SK-N-MC (cell line): ENCODE measurements around the gene COL6A2.
"Not testable (repeated sequence)": the region's sequence is repeated elsewhere in the genome, so short reads cannot be mapped to it uniquely, and the experiment has no call there.

Experiments used
- DNase-seq: peaks from one replicate; pipeline ENCODE4 v3.0.0-alpha.2; 2011; ENCODE audit warnings: low read depth, low spot score
- H3K27ac ChIP-seq: fragments of 200-600 bp; sonication (generic); 2 replicates; pipeline ENCODE4 v1.5.1; 2016; ENCODE audit warnings: mixed run types
- H3K36me3 ChIP-seq: fragments of 200-600 bp; sonication (generic); 2 replicates; pipeline ENCODE4 v1.6.1; 2017; ENCODE audit warnings: antibody characterized with exemption, low read length, mixed read lengths; ENCODE audit not compliant: insufficient read depth
- H3K4me3 ChIP-seq: fragments of 200-600 bp; sonication (generic); 2 replicates; pipeline ENCODE4 v1.5.1; 2016
- H3K9ac ChIP-seq: fragments of 200-600 bp; sonication (generic); 2 replicates; pipeline ENCODE4 v1.8.0; 2017; ENCODE audit warnings: mixed run types, mixed read lengths; ENCODE audit not compliant: insufficient read length
- H3K9me3 ChIP-seq: fragments of 200-600 bp; sonication (generic); 2 replicates; pipeline ENCODE4 v1.6.1; 2017; ENCODE audit warnings: low read depth, mild to moderate bottlenecking, antibody characterized with exemption, low read length, moderate library complexity, mixed read lengths
- EZH2 ChIP-seq: fragments of 200-600 bp; sonication (generic); IDR thresholded peaks from one replicate; pipeline ENCODE4 v1.6.1; 2017; ENCODE audit warnings: antibody characterized with exemption
- FOXP2 ChIP-seq: optimal IDR thresholded peaks from 2 replicates; pipeline ENCODE3; 2011; ENCODE audit warnings: mild to moderate bottlenecking, moderate library complexity; ENCODE audit not compliant: insufficient read depth; ENCODE audit errors: extremely low read length, control extremely low read depth
- POLR2AphosphoS5 ChIP-seq: IDR thresholded peaks from 2 replicates; pipeline ENCODE4 v1.6.1; 2012; ENCODE audit warnings: mild to moderate bottlenecking, low read depth, low read length, borderline replicate concordance

Gene COL6A2

GRCh38 chr21:46160657-46160906 lies 62.7 kb downstream of the COL6A2 start:
- H3K4me3 ChIP-seq: no peak overlapping the region
- no peaks in the 10 kb centered on the region for H3K9me3 ChIP-seq
- H3K36me3 ChIP-seq: no peaks in the 10 kb centered on the region
- no peak for DNase-seq
- H3K9ac ChIP-seq: no peak overlapping the region
- no peak for TF ChIP-seq POLR2AphosphoS5
- no peak for TF ChIP-seq FOXP2
- TF ChIP-seq EZH2: no peak
- H3K27ac ChIP-seq: no peak overlapping the region

GRCh38 chr21:46160907-46161632 lies 63.2 kb downstream of the COL6A2 start:
- Histone ChIP-seq H3K27ac (no peak overlapping the region), H3K36me3 (no peaks in the 10 kb centered on the region), H3K9ac (no peak overlapping the region), H3K4me3 (no peak overlapping the region), H3K9me3 (no peaks in the 10 kb centered on the region)
- no peak for TF ChIP-seq FOXP2
- TF ChIP-seq POLR2AphosphoS5: no peak
- no peak for TF ChIP-seq EZH2
- DNase-seq: no peak

- Histone ChIP-seq H3K36me3 (no peaks in the 10 kb centered on the region), H3K9me3 (no peaks in the 10 kb centered on the region), H3K4me3 (no peak overlapping the region), H3K27ac (no peak overlapping the region), H3K9ac (no peak overlapping the region)
- DNase-seq: no peak
- TF ChIP-seq POLR2AphosphoS5 (no peak), FOXP2 (no peak), EZH2 (no peak)
Measured at GRCh38 chr21:46161633-46162592, 64.0 kb downstream of the COL6A2 start.

- Histone ChIP-seq H3K9ac (no peak overlapping the region), H3K27ac (no peak overlapping the region), H3K4me3 (no peak overlapping the region), H3K9me3 (no peaks in the 10 kb centered on the region), H3K36me3 (no peaks in the 10 kb centered on the region)
- no peak for TF ChIP-seq EZH2
- TF ChIP-seq FOXP2: no peak
- TF ChIP-seq POLR2AphosphoS5: no peak
- no peak for DNase-seq
Measured at GRCh38 chr21:46163380-46163779, 65.5 kb downstream of the COL6A2 start.

GRCh38 chr21:46165098-46165497 lies 67.2 kb downstream of the COL6A2 start:
- Histone ChIP-seq H3K36me3 (no peaks in the 10 kb centered on the region), H3K27ac (no peak overlapping the region), H3K9ac (no peak overlapping the region), H3K9me3 (no peaks in the 10 kb centered on the region), H3K4me3 (no peak overlapping the region)
- TF ChIP-seq FOXP2 (no peak), POLR2AphosphoS5 (no peak), EZH2 (no peak)
- no peak for DNase-seq

- Histone ChIP-seq H3K36me3 (no peaks in the 10 kb centered on the region), H3K4me3 (no peak overlapping the region), H3K9me3 (no peaks in the 10 kb centered on the region), H3K27ac (no peak overlapping the region), H3K9ac (no peak overlapping the region)
- TF ChIP-seq POLR2AphosphoS5 (no peak), FOXP2 (no peak), EZH2 (no peak)
- DNase-seq: no peak
Measured at GRCh38 chr21:46168238-46168637, 70.3 kb downstream of the COL6A2 start.

- no peak for DNase-seq
Measured at GRCh38 chr21:46168659-46169386, 70.9 kb downstream of the COL6A2 start.

GRCh38 chr21:46170436-46171193 lies 72.7 kb downstream of the COL6A2 start:
- H3K27ac ChIP-seq, H3K4me3 ChIP-seq, DNase-seq, H3K9me3 ChIP-seq, H3K36me3 ChIP-seq, H3K9ac ChIP-seq: not testable (repeated sequence)

More at GRCh38 chr21:46168659-46169386, 70.9 kb downstream of the COL6A2 start:
- Histone ChIP-seq H3K36me3 (no peaks in the 10 kb centered on the region), H3K9me3 (no peaks in the 10 kb centered on the region), H3K27ac (no peak overlapping the region), H3K9ac (no peak overlapping the region), H3K4me3 (no peak overlapping the region)
- TF ChIP-seq FOXP2: no peak
- no peak for TF ChIP-seq POLR2AphosphoS5
- TF ChIP-seq EZH2: no peak
